HepG2 (cell line): ENCODE results near the gene SPAG5. TPM values are rescaled to one million over a fixed set of nuclear protein-coding genes. Genes with fewer than 3 reads are reported as not detected.

Experiments used
- AHR ChIP-seq: IDR thresholded peaks from 2 replicates; pipeline ENCODE4 v1.6.1; 2018; ENCODE audit warnings: missing genetic modification reagents, missing compliant biosample characterization
- AKNA ChIP-seq: sonication (generic); formaldehyde crosslinking; IDR thresholded peaks from 2 replicates; pipeline ENCODE4 v1.4.0; 2020; ENCODE audit warnings: missing genetic modification reagents, borderline replicate concordance
- FLYWCH1 ChIP-seq: sonication (generic); formaldehyde crosslinking; IDR thresholded peaks from 2 replicates; pipeline ENCODE4 v1.8.1; 2023; ENCODE audit warnings: mild to moderate bottlenecking, missing genetic modification reagents
- JDP2 ChIP-seq: sonication (generic); formaldehyde crosslinking; IDR thresholded peaks from 2 replicates; pipeline ENCODE4 v1.8.1; 2022; ENCODE audit warnings: missing genetic modification reagents, borderline replicate concordance
- NCOA5 ChIP-seq: sonication (generic); formaldehyde crosslinking; IDR thresholded peaks from 2 replicates; pipeline ENCODE4 v1.4.0; 2020; ENCODE audit warnings: missing genetic modification reagents
- NFATC3 ChIP-seq: sonication (generic); formaldehyde crosslinking; IDR thresholded peaks from 2 replicates; pipeline ENCODE4 v1.5.1; 2020; ENCODE audit warnings: mild to moderate bottlenecking, missing genetic modification reagents
- NFIC ChIP-seq: IDR thresholded peaks from 2 replicates; pipeline ENCODE4 v1.6.1; 2012; ENCODE audit warnings: mild to moderate bottlenecking, low read length, inconsistent platforms
- NFKBIZ ChIP-seq: IDR thresholded peaks from 2 replicates; pipeline ENCODE4 v1.6.1; 2018; ENCODE audit warnings: missing genetic modification reagents, missing compliant biosample characterization
- PAF1 ChIP-seq: IDR thresholded peaks from 2 replicates; pipeline ENCODE4 v1.6.1; 2016; ENCODE audit warnings: missing genetic modification reagents, missing compliant biosample characterization
- PHF21A ChIP-seq: sonication (generic); formaldehyde crosslinking; IDR thresholded peaks from 2 replicates; pipeline ENCODE4 v1.5.0; 2020; ENCODE audit warnings: mild to moderate bottlenecking, missing genetic modification reagents
- RCOR2 ChIP-seq: IDR thresholded peaks from 2 replicates; pipeline ENCODE4 v1.6.1; 2016; ENCODE audit warnings: missing biosample characterization, missing genetic modification reagents
- SATB2 ChIP-seq: sonication (generic); formaldehyde crosslinking; IDR thresholded peaks from 2 replicates; pipeline ENCODE4 v1.5.0; 2020; ENCODE audit warnings: missing genetic modification reagents
- SP140L ChIP-seq: sonication (generic); formaldehyde crosslinking; IDR thresholded peaks from 2 replicates; pipeline ENCODE4 v1.4.0; 2020; ENCODE audit warnings: missing genetic modification reagents, borderline replicate concordance
- TCF7L2 ChIP-seq: IDR thresholded peaks from 2 replicates; pipeline ENCODE4 v1.6.1; 2011; ENCODE audit warnings: mild to moderate bottlenecking, low read depth, low read length, moderate library complexity
- U2AF1 ChIP-seq: fragments of 200-400 bp; formaldehyde crosslinking; optimal IDR thresholded peaks from 2 replicates; pipeline ENCODE3; 2017; ENCODE audit warnings: mild to moderate bottlenecking, low read depth, low read length
- WIZ ChIP-seq: sonication (generic); formaldehyde crosslinking; IDR thresholded peaks from 2 replicates; pipeline ENCODE4 v1.5.1; 2020; ENCODE audit warnings: mild to moderate bottlenecking, missing genetic modification reagents
- XBP1 ChIP-seq: sonication (generic); formaldehyde crosslinking; IDR thresholded peaks from 2 replicates; pipeline ENCODE4 v1.5.0; 2020; ENCODE audit warnings: missing genetic modification reagents
- XRCC5 ChIP-seq: fragments of 200-400 bp; formaldehyde crosslinking; optimal IDR thresholded peaks from 2 replicates; pipeline ENCODE3; 2017; ENCODE audit warnings: mild to moderate bottlenecking, low read length
- ZFYVE20 ChIP-seq: sonication (generic); formaldehyde crosslinking; IDR thresholded peaks from 2 replicates; pipeline ENCODE4 v1.8.0; 2023; ENCODE audit warnings: low read depth, mild to moderate bottlenecking, moderate library complexity, missing genetic modification reagents, borderline replicate concordance
- ZSCAN21 ChIP-seq: sonication (generic); formaldehyde crosslinking; IDR thresholded peaks from 2 replicates; pipeline ENCODE4 v1.8.0; 2022; ENCODE audit warnings: mild to moderate bottlenecking, missing genetic modification reagents, moderate library complexity, borderline replicate concordance
- polyA plus RNA-seq, 8 experiments: library from polyadenylated mRNA; depleted of rRNA in 3 of 8; stranded (reverse) in 7 of 8; unstranded in 1 of 8; fragments of >200 nt; fragmentation: Illumina TruSeq in 4 of 8; extraction: Trizol in 4 of 8; gene quantifications; 2 replicates each; pipeline versions ENCODE4 v1.2.1 to v1.2.3, GENCODE V29; 2011 to 2016; ENCODE audit warnings: low read depth in 4 of 8, missing spikeins in 1 of 8, mixed read lengths in 1 of 8; ENCODE audit not compliant: insufficient read depth in 1 of 8
- total RNA-seq, 5 experiments: library from RNA; depleted of rRNA; stranded (reverse); fragments of >200 nt; fragmentation: Illumina TruSeq; extraction: Trizol; gene quantifications; 2 replicates each; pipeline ENCODE4 v1.2.3, GENCODE V29; 2016; ENCODE audit warnings: low read depth in 1 of 5
- TF ChIP-seq, protein P1 (sequence below): sonication (generic); formaldehyde crosslinking; IDR thresholded peaks from 2 replicates; pipeline ENCODE4 v1.4.0; 2020; ENCODE audit warnings: missing genetic modification reagents
- TF ChIP-seq, protein P2 (sequence below): sonication (generic); formaldehyde crosslinking; IDR thresholded peaks from 2 replicates; pipeline ENCODE4 v1.9.0; 2021; ENCODE audit warnings: missing genetic modification reagents, borderline replicate concordance

SPAG5 gene
- total and polyA plus RNA-seq, 2 of the 13 experiments (the other 11 are each of a cell fraction or from before 2014, with no cell fraction given): 41.4 to 98.0 TPM

- TF ChIP-seq, protein P1, sequence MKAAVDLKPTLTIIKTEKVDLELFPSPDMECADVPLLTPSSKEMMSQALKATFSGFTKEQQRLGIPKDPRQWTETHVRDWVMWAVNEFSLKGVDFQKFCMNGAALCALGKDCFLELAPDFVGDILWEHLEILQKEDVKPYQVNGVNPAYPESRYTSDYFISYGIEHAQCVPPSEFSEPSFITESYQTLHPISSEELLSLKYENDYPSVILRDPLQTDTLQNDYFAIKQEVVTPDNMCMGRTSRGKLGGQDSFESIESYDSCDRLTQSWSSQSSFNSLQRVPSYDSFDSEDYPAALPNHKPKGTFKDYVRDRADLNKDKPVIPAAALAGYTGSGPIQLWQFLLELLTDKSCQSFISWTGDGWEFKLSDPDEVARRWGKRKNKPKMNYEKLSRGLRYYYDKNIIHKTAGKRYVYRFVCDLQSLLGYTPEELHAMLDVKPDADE (CRISPR knock-in tag): no peak
- TF ChIP-seq NCOA5 (no peak), RCOR2 (CRISPR knock-in tag) (no peak), AKNA (CRISPR knock-in tag) (no peak), XRCC5 (no peak), TCF7L2 (no peak), PHF21A (CRISPR knock-in tag) (peak; percentile 69), WIZ (no peak), U2AF1 (peak; percentile 21), SATB2 (CRISPR knock-in tag) (no peak), NFIC (no peak; the same call in 1 of the 2 replicates), NFKBIZ (CRISPR knock-in tag) (no peak), JDP2 (no peak), NFATC3 (no peak), SP140L (CRISPR knock-in tag) (no peak), PAF1 (no peak), FLYWCH1 (CRISPR knock-in tag) (peak; percentile 51; the same call in 1 of the 2 replicates), AHR (CRISPR knock-in tag) (no peak), XBP1 (CRISPR knock-in tag) (no peak), ZSCAN21 (CRISPR knock-in tag) (no peak), ZFYVE20 (no peak)
- TF ChIP-seq, protein P2, sequence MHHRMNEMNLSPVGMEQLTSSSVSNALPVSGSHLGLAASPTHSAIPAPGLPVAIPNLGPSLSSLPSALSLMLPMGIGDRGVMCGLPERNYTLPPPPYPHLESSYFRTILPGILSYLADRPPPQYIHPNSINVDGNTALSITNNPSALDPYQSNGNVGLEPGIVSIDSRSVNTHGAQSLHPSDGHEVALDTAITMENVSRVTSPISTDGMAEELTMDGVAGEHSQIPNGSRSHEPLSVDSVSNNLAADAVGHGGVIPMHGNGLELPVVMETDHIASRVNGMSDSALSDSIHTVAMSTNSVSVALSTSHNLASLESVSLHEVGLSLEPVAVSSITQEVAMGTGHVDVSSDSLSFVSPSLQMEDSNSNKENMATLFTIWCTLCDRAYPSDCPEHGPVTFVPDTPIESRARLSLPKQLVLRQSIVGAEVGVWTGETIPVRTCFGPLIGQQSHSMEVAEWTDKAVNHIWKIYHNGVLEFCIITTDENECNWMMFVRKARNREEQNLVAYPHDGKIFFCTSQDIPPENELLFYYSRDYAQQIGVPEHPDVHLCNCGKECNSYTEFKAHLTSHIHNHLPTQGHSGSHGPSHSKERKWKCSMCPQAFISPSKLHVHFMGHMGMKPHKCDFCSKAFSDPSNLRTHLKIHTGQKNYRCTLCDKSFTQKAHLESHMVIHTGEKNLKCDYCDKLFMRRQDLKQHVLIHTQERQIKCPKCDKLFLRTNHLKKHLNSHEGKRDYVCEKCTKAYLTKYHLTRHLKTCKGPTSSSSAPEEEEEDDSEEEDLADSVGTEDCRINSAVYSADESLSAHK (CRISPR knock-in tag): no peak
Observed at GRCh38 chr17:28599311-28600184, 723 bp upstream of the SPAG5 start (continued).
